Uterus (tissue), 4 donors: ENCODE data around the gene SLC44A4. TPM values are rescaled to one million over a fixed set of nuclear protein-coding genes. Genes with fewer than 3 reads are reported as not detected.

ENCODE experiments used
- DNase-seq, 2 donors: peaks; one replicate each; pipeline ENCODE4 v3.0.0-alpha.2; 2019 to 2020
- H3K27ac ChIP-seq, 2 donors: fragments of 200-600 bp; sonication (generic); 1 replicate in 1 of 2; 2 replicates in 1 of 2; pipeline ENCODE4 v1.5.1; 2016 to 2018
- H3K27me3 ChIP-seq, 2 donors: fragments of 200-600 bp; sonication (generic); one replicate each; pipeline ENCODE4 v1.5.1; 2018 to 2019; ENCODE audit warnings: control low read depth in 1 of 2
- H3K36me3 ChIP-seq, 2 donors: fragments of 200-600 bp; sonication (generic); one replicate each; pipeline ENCODE4 v1.5.1; 2019; ENCODE audit warnings: control low read depth in 1 of 2
- H3K4me1 ChIP-seq, 2 donors: fragments of 200-600 bp; sonication (generic); one replicate each; pipeline ENCODE4 v1.5.1; 2018 to 2019; ENCODE audit warnings: control low read depth in 1 of 2
- H3K4me3 ChIP-seq, 2 donors: fragments of 200-600 bp; sonication (generic); 1 replicate in 1 of 2; 2 replicates in 1 of 2; pipeline ENCODE4 v1.5.1; 2018 to 2019; ENCODE audit warnings: mild to moderate bottlenecking in 1 of 2
- H3K9me3 ChIP-seq, 2 donors: fragments of 200-600 bp; sonication (generic); one replicate each; pipeline ENCODE4 v1.5.1; 2019; ENCODE audit warnings: control low read depth in 1 of 2
- CTCF ChIP-seq, 4 experiments: fragments of 200-600 bp in 2 of 4; fragments of 450-650 bp in 2 of 4; sonication (generic) in 2 of 4; IDR thresholded peaks; one replicate each; pipeline ENCODE4 v1.5.1; 2016 to 2019; ENCODE audit warnings: antibody characterized with exemption in 4 of 4, mild to moderate bottlenecking in 2 of 4, moderate library complexity in 1 of 4
- POLR2A ChIP-seq, 2 donors: fragments of 450-650 bp; IDR thresholded peaks; one replicate each; pipeline ENCODE4 v1.6.1; 2016; ENCODE audit warnings: antibody characterized with exemption in 2 of 2, mild to moderate bottlenecking in 1 of 2, moderate library complexity in 1 of 2
- intact Hi-C: fragments of 100-400 bp; cut with DNase I; formaldehyde crosslinking; loops from one replicate; pipeline ENCODE4 v1.15.1; 2023; ENCODE audit warnings: low total_unique reads
- total RNA-seq, 4 donors: library from RNA; depleted of rRNA in 3 of 4; stranded (reverse); fragments of >200 nt in 3 of 4; gene quantifications; one replicate each; pipeline versions ENCODE4 v1.1.0 to v1.2.4, GENCODE V29; 2014 to 2023
- donor health status: DM: yes; HTN: yes; CAD: no.

SLC44A4 gene
- total RNA-seq, 4 donors from 2014 or later, result 5.0 to 46.1 (median 5.8) TPM

GRCh38 chr6:31883676-31884075 lies 4.9 kb upstream of the SLC44A4 start:
- TF ChIP-seq POLR2A (IDR thresholded peaks at IDR 0.05) (no peak), CTCF (IDR thresholded peaks at IDR 0.05) (no peak)
- H3K36me3 ChIP-seq, result no peaks in the 10 kb centered on the region
- no peaks in the 10 kb centered on the region for H3K4me1 ChIP-seq
- no peaks in the 10 kb centered on the region for H3K9me3 ChIP-seq
- H3K27me3 ChIP-seq, result no peaks in the 10 kb centered on the region
- intact Hi-C loops, result no loop called here
- no peak overlapping the region for H3K4me3 ChIP-seq
- H3K27ac ChIP-seq, result no peak overlapping the region
- no peak for DNase-seq

- Histone ChIP-seq H3K4me1 (no peaks in the 10 kb centered on the region), H3K9me3 (no peaks in the 10 kb centered on the region)
- no peak for TF ChIP-seq POLR2A (IDR thresholded peaks at IDR 0.05)
- TF ChIP-seq CTCF (IDR thresholded peaks at IDR 0.05), result no peak
These were observed 3.5 kb upstream of the SLC44A4 start for GRCh38 chr6:31882344-31882743.

GRCh38 chr6:31881136-31881859 lies 2.5 kb upstream of the SLC44A4 start:
- intact Hi-C loops, result no loop called here

More at GRCh38 chr6:31882344-31882743, 3.5 kb upstream of the SLC44A4 start:
- no peak overlapping the region for H3K27ac ChIP-seq
- intact Hi-C loops, result no loop called here
- no peak overlapping the region for H3K4me3 ChIP-seq
- DNase-seq, result no peak
- H3K36me3 ChIP-seq, result no peaks in the 10 kb centered on the region
- H3K27me3 ChIP-seq, result no peaks in the 10 kb centered on the region

GRCh38 chr6:31880616-31881015 lies 1.8 kb upstream of the SLC44A4 start:
- no peak overlapping the region for H3K27ac ChIP-seq
- intact Hi-C loops, result no loop called here
- H3K27me3 ChIP-seq, result no peaks in the 10 kb centered on the region
- no peak overlapping the region for H3K4me3 ChIP-seq
- TF ChIP-seq POLR2A (IDR thresholded peaks at IDR 0.05) (no peak), CTCF (IDR thresholded peaks at IDR 0.05) (no peak)
- H3K4me1 ChIP-seq, result no peaks in the 10 kb centered on the region
- no peak for DNase-seq
- no peaks in the 10 kb centered on the region for H3K36me3 ChIP-seq
- H3K9me3 ChIP-seq, result no peaks in the 10 kb centered on the region

More at GRCh38 chr6:31881136-31881859, 2.5 kb upstream of the SLC44A4 start:
- H3K9me3 ChIP-seq, result no peaks in the 10 kb centered on the region
- H3K4me3 ChIP-seq, result no peak overlapping the region
- no peaks in the 10 kb centered on the region for H3K27me3 ChIP-seq
- no peak for DNase-seq
- no peak for TF ChIP-seq CTCF (IDR thresholded peaks at IDR 0.05)
- no peak for TF ChIP-seq POLR2A (IDR thresholded peaks at IDR 0.05)
- no peaks in the 10 kb centered on the region for H3K4me1 ChIP-seq
- no peaks in the 10 kb centered on the region for H3K36me3 ChIP-seq
- H3K27ac ChIP-seq, result no peak overlapping the region

- no peaks in the 10 kb centered on the region for H3K36me3 ChIP-seq
- intact Hi-C loops, result no loop called here
These were observed 1.1 kb upstream of the SLC44A4 start for GRCh38 chr6:31879901-31880300.

More at GRCh38 chr6:31879901-31880300, 1.1 kb upstream of the SLC44A4 start:
- no peak overlapping the region for H3K4me3 ChIP-seq
- H3K4me1 ChIP-seq, result no peaks in the 10 kb centered on the region
- H3K9me3 ChIP-seq, result no peaks in the 10 kb centered on the region
- TF ChIP-seq CTCF (IDR thresholded peaks at IDR 0.05) (no peak), POLR2A (IDR thresholded peaks at IDR 0.05) (no peak)
- H3K27me3 ChIP-seq, result no peaks in the 10 kb centered on the region
- DNase-seq, result no peak
- no peak overlapping the region for H3K27ac ChIP-seq
